Measurements from ENCODE around the gene EPHA5.

The EPHA5 gene

GRCh38 chr4:65358914-65359313 lies 311.4 kb downstream of the EPHA5 start:
- Histone ChIP-seq H3K4me3 (ENCODE audit: low read depth, low read length) (no peak overlapping the region), H3K27ac (ENCODE audit: low read depth, low read length) (no peak overlapping the region), H4K8ac (ENCODE audit: low read depth, low read length) (no peak overlapping the region), H3K27me3 (ENCODE audit: insufficient read depth, low read length) (no peaks in the 10 kb centered on the region), H3K18ac (ENCODE audit: low read length) (no peak overlapping the region), H3K79me1 (ENCODE audit: low read length) (no peaks in the 10 kb centered on the region), H2AFZ (ENCODE audit: insufficient read depth, low read length, poor library complexity) (no peak overlapping the region), H3K4me1 (ENCODE audit: control insufficient read depth in 1 of 2, insufficient read depth in 2 of 2, low read length in 2 of 2) (no peaks in the 10 kb centered on the region), H3K9ac (ENCODE audit: low read length) (no peak overlapping the region), H4K91ac (ENCODE audit: low read depth, low read length) (no peak overlapping the region), H3K23ac (ENCODE audit: low read length) (no peak overlapping the region), H3K4ac (ENCODE audit: low read depth, low read length) (no peak overlapping the region), H3K4me2 (ENCODE audit: low read length) (no peak overlapping the region), H2BK12ac (ENCODE audit: low read length) (no peak overlapping the region), H2BK5ac (ENCODE audit: low read depth, low read length, poor library complexity) (no peak overlapping the region), H3K9me3 (ENCODE audit: insufficient read depth, low read depth, low read length) (no peaks in the 10 kb centered on the region), H3K14ac (ENCODE audit: low read length) (no peak overlapping the region), H2AK5ac (ENCODE audit: low read length) (no peak overlapping the region), H2BK120ac (ENCODE audit: insufficient read depth, low read length, poor library complexity) (no peak overlapping the region), H4K12ac (ENCODE audit: low read depth, low read length) (no peak overlapping the region), H3K36me3 (ENCODE audit: control insufficient read depth in 1 of 2, insufficient read depth in 2 of 2, low read length in 2 of 2) (no peaks in the 10 kb centered on the region), H3K79me2 (ENCODE audit: control insufficient read depth, insufficient read depth, low read length, poor library complexity) (no peaks in the 10 kb centered on the region)
- WGBS (ENCODE audit: extremely low coverage, insufficient coverage, insufficient read length) = no CpG with 5 or more reads among the region's 2 CpGs
- no peak for DNase-seq

GRCh38 chr4:65353098-65353497 lies 317.2 kb downstream of the EPHA5 start:
- Histone ChIP-seq H3K27ac (ENCODE audit: low read depth, low read length) (no peak overlapping the region), H3K18ac (ENCODE audit: low read length) (no peak overlapping the region), H3K4me1 (ENCODE audit: control insufficient read depth in 1 of 2, insufficient read depth in 2 of 2, low read length in 2 of 2) (no peaks in the 10 kb centered on the region), H3K36me3 (ENCODE audit: control insufficient read depth in 1 of 2, insufficient read depth in 2 of 2, low read length in 2 of 2) (no peaks in the 10 kb centered on the region), H2AK5ac (ENCODE audit: low read length) (no peak overlapping the region), H2BK5ac (ENCODE audit: low read depth, low read length, poor library complexity) (no peak overlapping the region), H3K27me3 (ENCODE audit: insufficient read depth, low read length) (no peaks in the 10 kb centered on the region), H4K91ac (ENCODE audit: low read depth, low read length) (no peak overlapping the region), H3K9me3 (ENCODE audit: insufficient read depth, low read depth, low read length) (no peaks in the 10 kb centered on the region), H3K79me1 (ENCODE audit: low read length) (no peaks in the 10 kb centered on the region), H3K4ac (ENCODE audit: low read depth, low read length) (no peak overlapping the region), H3K23ac (ENCODE audit: low read length) (no peak overlapping the region), H3K4me2 (ENCODE audit: low read length) (no peak overlapping the region), H2AFZ (ENCODE audit: insufficient read depth, low read length, poor library complexity) (no peak overlapping the region), H2BK12ac (ENCODE audit: low read length) (no peak overlapping the region), H4K12ac (ENCODE audit: low read depth, low read length) (no peak overlapping the region), H3K4me3 (ENCODE audit: low read depth, low read length) (no peak overlapping the region), H3K9ac (ENCODE audit: low read length) (no peak overlapping the region), H3K14ac (ENCODE audit: low read length) (no peak overlapping the region), H2BK120ac (ENCODE audit: insufficient read depth, low read length, poor library complexity) (no peak overlapping the region), H3K79me2 (ENCODE audit: control insufficient read depth, insufficient read depth, low read length, poor library complexity) (no peaks in the 10 kb centered on the region), H4K8ac (ENCODE audit: low read depth, low read length) (no peak overlapping the region)
- no peak for DNase-seq
- no CpG with 5 or more reads among the region's 1 CpG for WGBS (ENCODE audit: extremely low coverage, insufficient coverage, insufficient read length)

- no peak overlapping the region for H3K14ac ChIP-seq (ENCODE audit: low read length)
- H2BK120ac ChIP-seq (ENCODE audit: insufficient read depth, low read length, poor library complexity) = no peak overlapping the region
- no peak overlapping the region for H2AFZ ChIP-seq (ENCODE audit: insufficient read depth, low read length, poor library complexity)
- no peaks in the 10 kb centered on the region for H3K4me1 ChIP-seq (ENCODE audit: control insufficient read depth in 1 of 2, insufficient read depth in 2 of 2, low read length in 2 of 2)
- H3K4me3 ChIP-seq (ENCODE audit: low read depth, low read length) = no peak overlapping the region
- no peak overlapping the region for H3K27ac ChIP-seq (ENCODE audit: low read depth, low read length)
- no peak overlapping the region for H3K18ac ChIP-seq (ENCODE audit: low read length)
- H2AK5ac ChIP-seq (ENCODE audit: low read length) = no peak overlapping the region
- no peak overlapping the region for H4K8ac ChIP-seq (ENCODE audit: low read depth, low read length)
- no peak overlapping the region for H4K91ac ChIP-seq (ENCODE audit: low read depth, low read length)
- H3K9me3 ChIP-seq (ENCODE audit: insufficient read depth, low read depth, low read length) = no peaks in the 10 kb centered on the region
- no peak overlapping the region for H2BK5ac ChIP-seq (ENCODE audit: low read depth, low read length, poor library complexity)
- no peak for DNase-seq
- H3K79me1 ChIP-seq (ENCODE audit: low read length) = no peaks in the 10 kb centered on the region
- H3K36me3 ChIP-seq (ENCODE audit: control insufficient read depth in 1 of 2, insufficient read depth in 2 of 2, low read length in 2 of 2) = no peaks in the 10 kb centered on the region
- no peaks in the 10 kb centered on the region for H3K79me2 ChIP-seq (ENCODE audit: control insufficient read depth, insufficient read depth, low read length, poor library complexity)
- H3K23ac ChIP-seq (ENCODE audit: low read length) = no peak overlapping the region
- WGBS (ENCODE audit: extremely low coverage, insufficient coverage, insufficient read length) = no CpG with 5 or more reads among the region's 4 CpGs
- no peak overlapping the region for H2BK12ac ChIP-seq (ENCODE audit: low read length)
- H4K12ac ChIP-seq (ENCODE audit: low read depth, low read length) = no peak overlapping the region
- no peak overlapping the region for H3K4me2 ChIP-seq (ENCODE audit: low read length)
- no peak overlapping the region for H3K4ac ChIP-seq (ENCODE audit: low read depth, low read length)
- H3K27me3 ChIP-seq (ENCODE audit: insufficient read depth, low read length) = no peaks in the 10 kb centered on the region
- no peak overlapping the region for H3K9ac ChIP-seq (ENCODE audit: low read length)
These were observed 325.9 kb downstream of the EPHA5 start for GRCh38 chr4:65344278-65344825.

- no peak overlapping the region for H3K14ac ChIP-seq (ENCODE audit: low read length)
- no peak overlapping the region for H4K91ac ChIP-seq (ENCODE audit: low read depth, low read length)
- no peaks in the 10 kb centered on the region for H3K4me1 ChIP-seq (ENCODE audit: control insufficient read depth in 1 of 2, insufficient read depth in 2 of 2, low read length in 2 of 2)
- no CpG with 5 or more reads among the region's 1 CpG for WGBS (ENCODE audit: extremely low coverage, insufficient coverage, insufficient read length)
- no peaks in the 10 kb centered on the region for H3K27me3 ChIP-seq (ENCODE audit: insufficient read depth, low read length)
- no peak overlapping the region for H2BK12ac ChIP-seq (ENCODE audit: low read length)
- no peak overlapping the region for H3K9ac ChIP-seq (ENCODE audit: low read length)
- no peak overlapping the region for H3K4ac ChIP-seq (ENCODE audit: low read depth, low read length)
- H2AFZ ChIP-seq (ENCODE audit: insufficient read depth, low read length, poor library complexity) = no peak overlapping the region
- no peaks in the 10 kb centered on the region for H3K79me2 ChIP-seq (ENCODE audit: control insufficient read depth, insufficient read depth, low read length, poor library complexity)
- H2BK5ac ChIP-seq (ENCODE audit: low read depth, low read length, poor library complexity) = no peak overlapping the region
- no peak overlapping the region for H3K4me2 ChIP-seq (ENCODE audit: low read length)
- no peak for DNase-seq
- H3K4me3 ChIP-seq (ENCODE audit: low read depth, low read length) = no peak overlapping the region
- H4K8ac ChIP-seq (ENCODE audit: low read depth, low read length) = no peak overlapping the region
- H3K9me3 ChIP-seq (ENCODE audit: insufficient read depth, low read depth, low read length) = no peaks in the 10 kb centered on the region
- no peak overlapping the region for H3K23ac ChIP-seq (ENCODE audit: low read length)
- no peak overlapping the region for H2BK120ac ChIP-seq (ENCODE audit: insufficient read depth, low read length, poor library complexity)
- H3K36me3 ChIP-seq (ENCODE audit: control insufficient read depth in 1 of 2, insufficient read depth in 2 of 2, low read length in 2 of 2) = no peaks in the 10 kb centered on the region
- no peaks in the 10 kb centered on the region for H3K79me1 ChIP-seq (ENCODE audit: low read length)
- H3K18ac ChIP-seq (ENCODE audit: low read length) = no peak overlapping the region
- no peak overlapping the region for H2AK5ac ChIP-seq (ENCODE audit: low read length)
- H4K12ac ChIP-seq (ENCODE audit: low read depth, low read length) = no peak overlapping the region
- H3K27ac ChIP-seq (ENCODE audit: low read depth, low read length) = no peak overlapping the region
These were observed 326.9 kb downstream of the EPHA5 start for GRCh38 chr4:65343342-65343741.
